ENCODE measurements around the gene PCDH7.

DNA sequence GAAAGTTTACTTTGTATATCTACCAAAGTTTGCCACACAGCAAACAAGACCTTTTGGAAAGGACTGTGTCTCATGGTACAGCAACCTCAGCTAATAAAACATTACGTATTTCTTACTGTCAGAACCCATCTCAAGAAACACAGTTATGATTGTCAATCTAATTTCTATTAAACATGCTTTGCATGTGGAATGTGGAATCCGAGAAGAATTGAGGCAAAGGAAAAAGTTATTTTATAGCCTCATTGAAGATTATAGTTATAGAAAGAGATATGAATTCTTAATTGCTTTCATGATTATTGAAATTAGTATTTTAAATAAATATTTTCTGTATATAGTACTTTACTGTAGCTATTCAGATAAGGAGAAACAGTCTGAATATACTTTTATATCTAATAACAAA, 5.4 kb downstream of the PCDH7 start:
- TF ChIP-seq, protein P1, sequence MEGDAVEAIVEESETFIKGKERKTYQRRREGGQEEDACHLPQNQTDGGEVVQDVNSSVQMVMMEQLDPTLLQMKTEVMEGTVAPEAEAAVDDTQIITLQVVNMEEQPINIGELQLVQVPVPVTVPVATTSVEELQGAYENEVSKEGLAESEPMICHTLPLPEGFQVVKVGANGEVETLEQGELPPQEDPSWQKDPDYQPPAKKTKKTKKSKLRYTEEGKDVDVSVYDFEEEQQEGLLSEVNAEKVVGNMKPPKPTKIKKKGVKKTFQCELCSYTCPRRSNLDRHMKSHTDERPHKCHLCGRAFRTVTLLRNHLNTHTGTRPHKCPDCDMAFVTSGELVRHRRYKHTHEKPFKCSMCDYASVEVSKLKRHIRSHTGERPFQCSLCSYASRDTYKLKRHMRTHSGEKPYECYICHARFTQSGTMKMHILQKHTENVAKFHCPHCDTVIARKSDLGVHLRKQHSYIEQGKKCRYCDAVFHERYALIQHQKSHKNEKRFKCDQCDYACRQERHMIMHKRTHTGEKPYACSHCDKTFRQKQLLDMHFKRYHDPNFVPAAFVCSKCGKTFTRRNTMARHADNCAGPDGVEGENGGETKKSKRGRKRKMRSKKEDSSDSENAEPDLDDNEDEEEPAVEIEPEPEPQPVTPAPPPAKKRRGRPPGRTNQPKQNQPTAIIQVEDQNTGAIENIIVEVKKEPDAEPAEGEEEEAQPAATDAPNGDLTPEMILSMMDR (IDR thresholded peaks at IDR 0.05; ENCODE audit: low read depth, low read length), result no peak
- TF ChIP-seq EZH2phosphoT487 (IDR thresholded peaks at IDR 0.05; ENCODE audit: low read depth), result no peak

Measured in OCI-LY3 (cell line).